ENCODE results near the gene PRKCA.

PRKCA gene

DNA sequence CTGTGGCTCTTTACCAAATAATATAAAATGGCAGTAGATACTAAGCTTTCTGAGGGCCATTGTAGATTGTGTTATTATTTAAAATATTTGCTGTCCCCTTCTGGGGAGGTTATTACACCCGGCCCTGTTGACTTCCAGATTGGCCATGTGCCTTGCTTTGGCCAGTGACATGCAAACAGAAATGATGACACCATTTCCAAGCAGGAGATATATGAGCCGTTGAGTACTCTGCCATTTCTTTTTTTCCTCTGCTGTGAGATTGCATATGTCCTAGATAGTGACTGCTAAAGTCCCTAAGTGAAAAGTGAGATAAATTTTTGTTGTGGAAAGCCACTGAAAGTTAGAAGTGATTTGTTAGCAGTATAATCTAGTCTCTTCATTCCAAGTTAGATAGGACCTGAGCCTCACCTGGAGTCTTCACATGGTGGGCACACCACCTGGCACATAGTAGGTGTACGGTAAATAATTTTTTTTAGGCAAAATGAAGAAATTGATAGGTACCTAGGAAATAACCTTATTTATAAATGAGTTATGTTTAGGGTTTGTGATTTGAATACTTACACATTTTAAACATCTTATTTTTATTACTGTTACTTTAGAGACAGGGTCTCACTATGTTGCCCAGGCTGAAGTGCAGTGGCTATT lies 328.5 kb downstream of the PRKCA start:
- no peak for TF ChIP-seq ZFX (IDR thresholded peaks at IDR 0.05; ENCODE audit: borderline replicate concordance)
- TF ChIP-seq, protein P1, sequence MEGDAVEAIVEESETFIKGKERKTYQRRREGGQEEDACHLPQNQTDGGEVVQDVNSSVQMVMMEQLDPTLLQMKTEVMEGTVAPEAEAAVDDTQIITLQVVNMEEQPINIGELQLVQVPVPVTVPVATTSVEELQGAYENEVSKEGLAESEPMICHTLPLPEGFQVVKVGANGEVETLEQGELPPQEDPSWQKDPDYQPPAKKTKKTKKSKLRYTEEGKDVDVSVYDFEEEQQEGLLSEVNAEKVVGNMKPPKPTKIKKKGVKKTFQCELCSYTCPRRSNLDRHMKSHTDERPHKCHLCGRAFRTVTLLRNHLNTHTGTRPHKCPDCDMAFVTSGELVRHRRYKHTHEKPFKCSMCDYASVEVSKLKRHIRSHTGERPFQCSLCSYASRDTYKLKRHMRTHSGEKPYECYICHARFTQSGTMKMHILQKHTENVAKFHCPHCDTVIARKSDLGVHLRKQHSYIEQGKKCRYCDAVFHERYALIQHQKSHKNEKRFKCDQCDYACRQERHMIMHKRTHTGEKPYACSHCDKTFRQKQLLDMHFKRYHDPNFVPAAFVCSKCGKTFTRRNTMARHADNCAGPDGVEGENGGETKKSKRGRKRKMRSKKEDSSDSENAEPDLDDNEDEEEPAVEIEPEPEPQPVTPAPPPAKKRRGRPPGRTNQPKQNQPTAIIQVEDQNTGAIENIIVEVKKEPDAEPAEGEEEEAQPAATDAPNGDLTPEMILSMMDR (IDR thresholded peaks at IDR 0.05) = no peak

DNA sequence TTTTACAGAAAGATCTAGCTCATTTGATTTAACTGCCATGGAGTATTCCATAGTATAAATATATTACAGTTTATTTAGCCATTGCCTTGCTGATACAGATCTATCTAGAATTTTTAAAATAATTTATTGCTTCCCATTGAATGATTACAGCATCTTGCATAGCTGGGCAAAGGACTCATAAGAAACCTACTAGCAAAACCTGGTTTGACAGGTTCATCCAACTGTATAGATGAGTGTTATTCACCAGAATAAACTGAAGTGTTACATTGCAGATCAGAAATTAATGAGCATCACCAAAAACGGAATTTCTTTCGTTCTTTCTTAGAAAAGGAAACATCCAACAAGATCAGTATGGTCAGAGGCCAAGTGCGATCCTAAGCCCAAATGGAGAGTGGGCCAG lies 330.3 kb downstream of the PRKCA start:
- no peak overlapping the region for H3K27ac ChIP-seq
- TF ChIP-seq ZFX (IDR thresholded peaks at IDR 0.05; ENCODE audit: borderline replicate concordance) = no peak
- TF ChIP-seq, protein P1 (IDR thresholded peaks at IDR 0.05) = no peak

More for the DNA sequence above, 328.5 kb downstream of the PRKCA start:
- H3K27ac ChIP-seq = no peak overlapping the region

GRCh38 chr17:66633317-66633965 lies 331.0 kb downstream of the PRKCA start:
- H3K27ac ChIP-seq = no peak overlapping the region
- TF ChIP-seq, protein P1 (IDR thresholded peaks at IDR 0.05) = no peak
- no peak for TF ChIP-seq ZFX (IDR thresholded peaks at IDR 0.05; ENCODE audit: borderline replicate concordance)

GRCh38 chr17:66634193-66634592 lies 331.8 kb downstream of the PRKCA start:
- no peak overlapping the region for H3K27ac ChIP-seq
- TF ChIP-seq ZFX (IDR thresholded peaks at IDR 0.05; ENCODE audit: borderline replicate concordance) = no peak
- TF ChIP-seq, protein P1 (IDR thresholded peaks at IDR 0.05) = no peak

GRCh38 chr17:66635386-66636045 lies 333.1 kb downstream of the PRKCA start:
- no peak overlapping the region for H3K27ac ChIP-seq
- TF ChIP-seq ZFX (IDR thresholded peaks at IDR 0.05; ENCODE audit: borderline replicate concordance) = no peak
- TF ChIP-seq, protein P1 (IDR thresholded peaks at IDR 0.05) = no peak

DNA sequence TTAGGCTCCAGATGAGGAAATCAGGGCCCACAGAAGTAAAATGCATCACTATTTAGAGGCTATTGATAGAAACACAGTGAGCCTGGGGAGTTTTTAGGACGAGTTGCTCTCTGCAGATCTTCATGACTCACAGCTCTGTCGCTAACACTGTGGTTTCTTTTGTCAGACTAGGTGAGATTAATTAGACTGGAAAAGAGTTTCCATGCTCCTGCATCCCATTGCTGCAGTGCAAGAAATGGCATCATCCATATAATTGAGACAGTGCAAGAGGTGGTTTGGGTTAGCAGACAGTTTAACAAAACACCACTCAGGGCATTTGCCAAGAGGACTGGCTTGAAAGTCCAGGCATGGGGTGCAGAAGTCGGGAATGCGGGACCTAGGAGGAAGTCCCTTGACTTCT lies 333.7 kb downstream of the PRKCA start:
- no peak overlapping the region for H3K27ac ChIP-seq
- TF ChIP-seq, protein P1 (IDR thresholded peaks at IDR 0.05) = no peak
- no peak for TF ChIP-seq ZFX (IDR thresholded peaks at IDR 0.05; ENCODE audit: borderline replicate concordance)

DNA sequence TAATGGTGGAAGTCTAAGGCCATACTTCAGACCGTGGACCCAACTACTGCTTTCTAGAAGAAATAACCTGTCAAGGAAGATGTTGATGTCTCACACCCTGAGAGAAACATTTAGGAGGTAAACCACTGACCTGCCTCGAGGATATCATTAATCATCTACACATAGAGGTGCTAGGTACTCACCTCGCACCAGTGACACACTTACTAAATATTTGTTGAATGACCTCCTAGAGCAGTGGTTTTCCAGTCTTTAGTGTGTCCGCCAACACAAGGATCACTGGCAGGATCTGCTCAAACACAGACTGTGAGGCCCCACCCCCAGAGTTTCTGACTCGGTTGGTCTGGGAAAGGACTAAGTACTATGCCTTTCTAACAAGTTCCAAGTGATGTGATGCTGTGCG lies 335.1 kb downstream of the PRKCA start:
- TF ChIP-seq ZFX (IDR thresholded peaks at IDR 0.05; ENCODE audit: borderline replicate concordance) = no peak
- no peak overlapping the region for H3K27ac ChIP-seq
